Left lung (tissue), 10 donors: ENCODE data around the gene DPPA5. TPM values are rescaled to one million over a fixed set of nuclear protein-coding genes. Genes with fewer than 3 reads are reported as not detected.
"Not testable (repeated sequence)": the region's sequence is repeated elsewhere in the genome, so short reads cannot be mapped to it uniquely, and the experiment has no call there.

ENCODE experiments used
- ATAC-seq: fragments of 200-7000 bp; cut with Tn5 transposase; one replicate; pipeline ENCODE4 v1.9.1; 2020; ENCODE audit warnings: moderate library complexity
- DNase-seq, 4 donors: peaks; one replicate each; pipeline ENCODE4 v3.0.0-alpha.2; 2013 to 2020
- H3K27ac ChIP-seq, 2 donors: fragments of 200-600 bp; sonication (generic) in 1 of 2; one replicate each; pipeline versions ENCODE4 v1.5.0 to v1.8.0; 2020 to 2021
- H3K27me3 ChIP-seq, 2 donors: fragments of 200-600 bp; sonication (generic) in 1 of 2; one replicate each; pipeline versions ENCODE4 v1.5.0 to v1.8.0; 2020 to 2021
- H3K36me3 ChIP-seq, 2 donors: fragments of 200-600 bp; sonication (generic) in 1 of 2; one replicate each; pipeline versions ENCODE4 v1.5.0 to v1.8.0; 2020 to 2021
- H3K4me1 ChIP-seq, 2 donors: fragments of 200-600 bp; one replicate each; pipeline ENCODE4 v1.8.0; 2021
- H3K4me3 ChIP-seq, 2 donors: fragments of 200-600 bp; sonication (generic) in 1 of 2; one replicate each; pipeline versions ENCODE4 v1.5.0 to v1.8.0; 2020 to 2021; ENCODE audit warnings: mild to moderate bottlenecking in 1 of 2
- H3K9me3 ChIP-seq, 2 donors: fragments of 200-600 bp; sonication (generic) in 1 of 2; one replicate each; pipeline versions ENCODE4 v1.5.0 to v1.8.0; 2020 to 2021
- CTCF ChIP-seq, 2 donors: fragments of 200-600 bp; sonication (generic) in 1 of 2; IDR thresholded peaks; one replicate each; pipeline versions ENCODE4 v1.5.0 to v1.8.0; 2021; ENCODE audit warnings: antibody characterized with exemption in 2 of 2
- intact Hi-C, 2 donors: fragments of 100-400 bp; cut with DNase I; formaldehyde crosslinking; loops; one replicate each; pipeline versions ENCODE4 v1.11.2 to v1.14.2; 2022
- polyA plus RNA-seq, 6 donors: library from polyadenylated mRNA; unstranded; fragments of 120-200 nt; gene quantifications; one replicate each; pipeline ENCODE4 v1.2.1, GENCODE V29; 2013; ENCODE audit not compliant: insufficient read length in 6 of 6
- total RNA-seq, 2 donors: library from RNA; stranded (reverse); fragmentation: NEBNext Ultra II Directional; extraction: Animal tissue kit (Norgen Biotek cat#: 25700); gene quantifications; one replicate each; pipeline ENCODE4 v1.2.1, GENCODE V29; 2021
- donor health status: DM: no; HTN: yes; CAD: no.
- donor health status: DM: no; HTN: no; CAD: no.

DPPA5 gene
- total and polyA plus RNA-seq, 8 donors = not detected

DNA sequence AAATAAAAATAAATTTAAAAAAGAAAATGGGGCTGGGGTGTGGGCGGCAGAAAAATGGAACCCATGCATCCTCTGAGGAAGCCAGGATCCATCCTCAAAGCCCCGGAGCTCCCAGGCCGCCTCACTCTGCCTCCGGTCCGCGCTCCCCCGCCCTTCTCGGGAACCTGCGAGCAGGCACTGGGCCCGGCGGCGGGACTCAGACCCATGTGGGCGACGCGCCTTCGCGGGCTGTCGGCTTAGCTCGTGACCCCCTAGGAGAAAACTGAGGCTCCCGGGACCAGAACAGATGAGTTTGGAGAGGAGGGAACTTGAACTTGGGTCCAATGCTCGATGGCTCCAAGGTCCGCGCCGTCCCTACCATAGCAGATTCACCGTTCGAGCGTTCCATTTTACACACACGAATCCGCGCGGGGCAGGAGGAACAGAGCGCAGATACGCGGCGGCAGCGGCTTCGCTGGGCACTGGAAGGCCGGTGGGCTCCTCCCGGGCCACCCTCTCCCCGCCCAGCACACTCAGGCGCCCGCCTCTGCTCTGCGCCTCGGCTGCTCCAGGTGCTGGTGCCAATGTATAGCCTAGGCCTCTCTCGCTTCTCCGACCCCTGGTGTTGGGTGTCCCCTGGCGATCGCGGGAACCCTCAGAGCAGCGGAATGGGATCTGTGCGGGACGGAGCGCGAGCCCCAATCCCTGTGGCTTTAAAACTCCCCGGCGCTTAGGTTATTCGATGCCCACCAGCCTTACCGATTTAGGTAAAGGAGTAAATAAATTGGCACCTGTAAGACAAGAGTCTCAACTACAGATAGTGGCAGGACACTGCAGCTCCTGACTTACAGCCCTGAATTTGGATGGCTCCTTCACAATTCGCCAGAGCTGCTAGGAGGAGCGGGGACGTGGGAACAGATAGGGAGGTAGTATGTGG, 39.2 kb downstream of the DPPA5 start:
- peaks cover 17 to 44% of the 10 kb centered on the region in 2 donors for H3K27me3 ChIP-seq
- H3K36me3 ChIP-seq = no peaks in the 10 kb centered on the region
- no peak for ATAC-seq
- TF ChIP-seq CTCF (IDR thresholded peaks at IDR 0.05) = no peak
- H3K27ac ChIP-seq = no peak overlapping the region
- DNase-seq = no peak
- H3K4me1 ChIP-seq = peaks cover 0 to 7% of the 10 kb centered on the region in 2 donors
- intact Hi-C loops = no loop called here
- H3K9me3 ChIP-seq = peaks cover 0 to 12% of the 10 kb centered on the region in 2 donors
- H3K4me3 ChIP-seq = no peak overlapping the region

DNA sequence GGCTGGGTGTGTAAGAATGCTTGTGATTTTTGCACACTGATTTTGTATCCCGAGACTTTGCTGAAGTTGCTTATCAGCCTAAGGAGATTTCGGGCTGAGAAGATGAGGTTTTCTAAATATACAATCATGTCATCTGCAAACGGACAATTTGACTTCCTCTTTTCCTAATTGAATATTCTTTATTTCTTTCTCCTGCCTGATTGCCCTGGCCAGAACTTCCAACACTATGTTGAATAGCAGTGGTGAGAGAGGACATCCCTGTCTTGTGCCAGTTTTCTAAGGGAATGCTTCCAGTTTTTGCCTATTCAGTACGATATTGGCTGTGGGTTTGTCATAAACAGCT, 43.6 kb downstream of the DPPA5 start:
- H3K36me3 ChIP-seq, H3K27ac ChIP-seq, intact Hi-C loops, DNase-seq, H3K9me3 ChIP-seq, ATAC-seq: not testable (repeated sequence)
- Histone ChIP-seq H3K27me3 (peaks cover 13 to 43% of the 10 kb centered on the region in 2 donors), H3K4me1 (peaks cover 0 to 15% of the 10 kb centered on the region in 2 donors), H3K4me3 (peak overlapping the region; percentile 59 to 61)

GRCh38 chr6:73309785-73310502, 44.1 kb downstream of the DPPA5 start:
- intact Hi-C loops = no loop called here
- TF ChIP-seq CTCF (IDR thresholded peaks at IDR 0.05) = peak; percentile 15 to 16
- no peaks in the 10 kb centered on the region for H3K36me3 ChIP-seq

DNA sequence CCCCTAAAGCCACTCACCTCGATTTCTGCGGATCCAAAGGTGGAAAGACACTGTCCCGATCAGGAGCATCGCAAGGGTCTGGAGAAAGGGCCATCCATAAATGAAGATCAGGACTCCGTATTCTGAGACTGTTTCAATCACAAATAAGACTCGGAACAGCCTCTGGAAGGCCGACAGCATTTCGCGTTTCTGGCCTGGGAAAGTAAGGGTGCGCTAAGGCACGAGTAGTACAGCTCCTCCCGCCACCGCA, 44.6 kb downstream of the DPPA5 start:
- ATAC-seq = peak; percentile 80
- Histone ChIP-seq H3K4me1 (peaks cover 0 to 15% of the 10 kb centered on the region in 2 donors), H3K9me3 (no peaks in the 10 kb centered on the region), H3K4me3 (peak overlapping the region; percentile 59 to 61), H3K36me3 (no peaks in the 10 kb centered on the region), H3K27ac (peak overlapping the region in 1 of 2 donors; percentile 69), H3K27me3 (peaks cover 3 to 33% of the 10 kb centered on the region in 2 donors)
- no peak for DNase-seq
- no peak for TF ChIP-seq CTCF (IDR thresholded peaks at IDR 0.05)
- intact Hi-C loops = no loop called here

More at GRCh38 chr6:73309785-73310502, 44.1 kb downstream of the DPPA5 start:
- Histone ChIP-seq H3K4me1 (peaks cover 0 to 15% of the 10 kb centered on the region in 2 donors), H3K9me3 (no peaks in the 10 kb centered on the region), H3K27ac (peak overlapping the region in 1 of 2 donors; percentile 69), H3K4me3 (peak overlapping the region; percentile 59 to 61), H3K27me3 (peaks cover 7 to 38% of the 10 kb centered on the region in 2 donors)
- DNase-seq = peak; percentile 71 to 93 (median 74)
- peak; percentile 98 for ATAC-seq

DNA sequence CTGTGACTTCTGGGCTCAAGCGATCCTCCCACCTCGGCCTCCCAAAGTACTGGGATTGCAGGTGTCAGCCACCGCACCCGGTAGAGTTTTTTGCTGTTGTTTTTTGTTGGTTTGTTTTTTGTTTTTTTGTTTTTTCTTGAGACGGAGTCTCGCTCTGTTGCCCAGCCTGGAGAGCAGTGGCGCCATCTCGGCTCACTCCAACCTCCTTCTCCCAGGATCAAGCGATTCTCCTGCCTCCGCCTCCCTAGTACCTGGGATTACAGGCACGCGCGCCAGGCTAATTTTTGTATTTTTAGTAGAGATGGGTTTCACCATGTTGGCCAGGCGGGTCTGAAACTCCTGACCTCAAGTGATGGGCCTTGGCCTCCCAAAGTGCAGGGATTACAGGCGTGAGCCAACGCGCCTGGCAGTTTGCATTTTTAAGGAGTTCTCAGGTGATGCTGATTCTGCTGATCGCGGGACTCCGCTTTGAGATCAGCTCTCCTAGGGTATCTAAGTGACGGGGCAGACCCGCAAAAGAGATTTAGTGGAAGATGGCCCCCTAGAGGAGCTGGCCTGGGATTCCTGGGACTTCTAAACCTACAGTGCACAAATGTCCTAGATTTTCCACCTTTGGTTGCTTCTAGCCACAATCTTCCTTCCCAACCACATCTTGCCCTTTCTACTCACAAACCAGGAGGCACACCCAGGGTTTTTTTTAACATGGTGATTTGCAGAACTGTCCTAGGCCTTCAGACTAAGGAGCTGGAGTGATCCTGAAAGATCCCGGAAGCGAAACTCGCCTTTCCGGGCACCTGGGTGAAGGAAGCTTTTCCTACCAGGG, 45.2 kb downstream of the DPPA5 start:
- H3K27me3 ChIP-seq = peaks cover 0 to 28% of the 10 kb centered on the region in 2 donors
- peaks cover 0 to 15% of the 10 kb centered on the region in 2 donors for H3K4me1 ChIP-seq
- ATAC-seq (peak; percentile 63), DNase-seq (no peak)
- H3K27ac ChIP-seq = peak overlapping the region in 1 of 2 donors; percentile 69
- intact Hi-C loops = no loop called here
- H3K36me3 ChIP-seq = no peaks in the 10 kb centered on the region
- TF ChIP-seq CTCF (IDR thresholded peaks at IDR 0.05) = no peak
- H3K4me3 ChIP-seq = peak overlapping the region; percentile 59 to 61
- no peaks in the 10 kb centered on the region for H3K9me3 ChIP-seq

DNA sequence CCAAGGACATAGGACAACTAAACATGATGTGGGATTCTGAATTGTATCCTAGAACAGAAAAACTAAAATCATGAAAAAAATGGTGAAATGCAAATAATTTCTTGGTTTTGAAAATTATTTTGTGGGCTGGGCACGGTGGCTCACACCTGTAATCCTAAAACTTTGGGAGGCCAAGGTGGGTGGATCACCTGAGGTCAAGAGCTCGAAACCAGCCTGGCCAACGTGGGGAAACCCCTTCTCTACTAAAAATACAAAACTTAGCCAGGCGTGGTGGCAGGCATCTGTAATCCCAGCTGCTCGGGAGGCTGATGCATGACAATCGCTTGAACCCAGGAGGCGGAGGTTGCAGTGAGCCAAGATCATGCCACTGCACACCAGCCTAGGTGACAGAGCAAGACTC, 50.3 kb downstream of the DPPA5 start:
- H3K9me3 ChIP-seq, H3K27ac ChIP-seq, ATAC-seq, DNase-seq, intact Hi-C loops, H3K36me3 ChIP-seq, H3K4me3 ChIP-seq, H3K4me1 ChIP-seq: not testable (repeated sequence)
- peaks cover 0 to 13% of the 10 kb centered on the region in 2 donors for H3K27me3 ChIP-seq
